ENCODE measurements around the gene FLRT1.
"Not testable (repeated sequence)": the region's sequence is repeated elsewhere in the genome, so short reads cannot be mapped to it uniquely, and the experiment has no call there.

The FLRT1 gene

GRCh38 chr11:64045700-64046099 is 10.0 kb downstream of the FLRT1 start:
- DNase-seq (ENCODE audit: low spot score) = no peak

- not testable (repeated sequence) for DNase-seq (ENCODE audit: low spot score)
Measured at GRCh38 chr11:64047373-64047772, 11.6 kb downstream of the FLRT1 start.

GRCh38 chr11:64048042-64048854 is 12.5 kb downstream of the FLRT1 start:
- DNase-seq (ENCODE audit: low spot score) = no peak

GRCh38 chr11:64049509-64049908 is 13.8 kb downstream of the FLRT1 start:
- DNase-seq (ENCODE audit: low spot score) = no peak

- no peak for DNase-seq (ENCODE audit: low spot score)
Measured at GRCh38 chr11:64051297-64051696, 15.6 kb downstream of the FLRT1 start.

GRCh38 chr11:64052436-64052835 is 16.7 kb downstream of the FLRT1 start:
- DNase-seq (ENCODE audit: low spot score) = no peak

GRCh38 chr11:64052938-64053622 is 17.3 kb downstream of the FLRT1 start:
- no peak for DNase-seq (ENCODE audit: low spot score)

- peak; percentile 81 for DNase-seq (ENCODE audit: low spot score)
Measured at GRCh38 chr11:64053699-64054098, 18.0 kb downstream of the FLRT1 start.

- DNase-seq (ENCODE audit: low spot score) = no peak
Measured at GRCh38 chr11:64055077-64055476, 19.3 kb downstream of the FLRT1 start.

- no peak for DNase-seq (ENCODE audit: low spot score)
Measured at GRCh38 chr11:64056213-64056785, 20.6 kb downstream of the FLRT1 start.

- DNase-seq (ENCODE audit: low spot score) = no peak
Measured at GRCh38 chr11:64056861-64057260, 21.1 kb downstream of the FLRT1 start.

GRCh38 chr11:64057890-64058289 is 22.2 kb downstream of the FLRT1 start:
- no peak for DNase-seq (ENCODE audit: low spot score)

- no peak for DNase-seq (ENCODE audit: low spot score)
Measured at GRCh38 chr11:64058494-64058893, 22.8 kb downstream of the FLRT1 start.

GRCh38 chr11:64059339-64060140 is 23.8 kb downstream of the FLRT1 start:
- DNase-seq (ENCODE audit: low spot score) = peak; percentile 89

- DNase-seq (ENCODE audit: low spot score) = peak; percentile 44
Measured at GRCh38 chr11:64060263-64060860, 24.6 kb downstream of the FLRT1 start.

- DNase-seq (ENCODE audit: low spot score) = peak; percentile 96
Measured at GRCh38 chr11:64060861-64061444, 25.2 kb downstream of the FLRT1 start.

- no peak for DNase-seq (ENCODE audit: low spot score)
Measured at GRCh38 chr11:64062185-64063039, 26.7 kb downstream of the FLRT1 start.

- no peak for DNase-seq (ENCODE audit: low spot score)
Measured at GRCh38 chr11:64063777-64064176, 28.0 kb downstream of the FLRT1 start.

GRCh38 chr11:64064374-64065140 is 28.8 kb downstream of the FLRT1 start:
- DNase-seq (ENCODE audit: low spot score) = no peak

- DNase-seq (ENCODE audit: low spot score) = no peak
Measured at GRCh38 chr11:64065141-64065465, 29.4 kb downstream of the FLRT1 start.
